Subcutaneous preadipocyte (primary cell): ENCODE data around the gene CHRM5. TPM values are rescaled to one million over a fixed set of nuclear protein-coding genes. Genes with fewer than 3 reads are reported as not detected.

ENCODE experiments used
- total RNA-seq: library from RNA; depleted of rRNA; stranded (reverse); fragments of >200 nt; gene quantifications from 2 replicates; pipeline ENCODE4 v1.2.3, GENCODE V29; 2012

The CHRM5 gene
- under 0.01 TPM in 1 of 2 replicates, not detected in the other for total RNA-seq

GRCh38 chr15:33968224-33968623 lies at the start of gene CHRM5:
Gene CHRM5 (plus strand): TSS chr15:33968497. CDS start chr15:34062718, 94,221 bp downstream.

GRCh38 chr15:34038871-34039789 lies 70.8 kb downstream of the CHRM5 start, which contains the start of gene AVEN:
Gene AVEN (minus strand): TSS chr15:34039204. CDS start chr15:34039046, 158 bp downstream.

GRCh38 chr15:34101366-34102174 lies 133.3 kb downstream of the CHRM5 start, which contains the start of the genes EMC7 and PGBD4:
Gene EMC7 (minus strand): TSS chr15:34101862. CDS start chr15:34101839, 23 bp downstream.
Gene PGBD4 (plus strand): TSS chr15:34102083. CDS start chr15:34102532, 449 bp downstream.

Other genes with a start within 250 kb of the CHRM5 start
- 16.8 and 17.6 TPM in 2 replicates for gene AVEN, start 70.7 kb downstream of the CHRM5 start, total RNA-seq
- gene EMC7, start 133.4 kb downstream of the CHRM5 start, total RNA-seq = 30.9 and 32.7 TPM in 2 replicates
- gene PGBD4, start 133.6 kb downstream of the CHRM5 start, total RNA-seq = 1.8 and 2.2 TPM in 2 replicates
- 30.1 and 52.4 TPM in 2 replicates for gene KATNBL1, start 241.6 kb downstream of the CHRM5 start, total RNA-seq